Smooth muscle cell (in vitro differentiated cells): ENCODE measurements around the gene KRTAP19-2. TPM values are rescaled to one million over a fixed set of nuclear protein-coding genes. Genes with fewer than 3 reads are reported as not detected.
A peak's percentile ranks its signal among the peaks of the same experiment; 100 is the strongest.

Experiments used
- DNase-seq: peaks from one replicate; lab custom pipeline; 2025; ENCODE audit not compliant: unreplicated experiment; lab: John Stamatoyannopoulos, UW
- H2AFZ ChIP-seq: fragments of 200-600 bp; sonication (generic); 2 replicates; pipeline ENCODE4 v1.6.0; 2016; ENCODE audit warnings: antibody characterized with exemption, low read depth, mild to moderate bottlenecking
- H3F3A ChIP-seq: fragments of 200-600 bp; sonication (generic); 2 replicates; pipeline ENCODE4 v1.6.0; 2017; ENCODE audit warnings: antibody characterized with exemption, low read depth
- H3K27ac ChIP-seq: fragments of 200-600 bp; sonication (generic); 2 replicates; pipeline ENCODE4 v1.5.1; 2016; ENCODE audit warnings: low read depth, mild to moderate bottlenecking
- H3K27me3 ChIP-seq: fragments of 200-600 bp; sonication (generic); 2 replicates; pipeline ENCODE4 v1.6.1; 2016; ENCODE audit warnings: low read depth, mild to moderate bottlenecking
- H3K36me3 ChIP-seq: fragments of 200-600 bp; sonication (generic); 2 replicates; pipeline ENCODE4 v1.5.1; 2016; ENCODE audit warnings: low read depth
- H3K4me1 ChIP-seq: fragments of 200-600 bp; sonication (generic); 2 replicates; pipeline ENCODE4 v1.5.1; 2016; ENCODE audit warnings: low read depth
- H3K4me2 ChIP-seq: fragments of 200-600 bp; sonication (generic); 2 replicates; pipeline ENCODE4 v1.6.0; 2016; ENCODE audit warnings: mild to moderate bottlenecking
- H3K4me3 ChIP-seq: fragments of 200-600 bp; sonication (generic); 2 replicates; pipeline ENCODE4 v1.5.1; 2016; ENCODE audit warnings: mild to moderate bottlenecking
- H3K79me2 ChIP-seq: fragments of 200-600 bp; sonication (generic); 2 replicates; pipeline ENCODE4 v1.6.0; 2016; ENCODE audit warnings: low read depth, mild to moderate bottlenecking
- H3K9ac ChIP-seq: fragments of 200-600 bp; sonication (generic); 2 replicates; pipeline ENCODE4 v1.6.0; 2016; ENCODE audit warnings: low read depth
- H3K9me3 ChIP-seq: fragments of 200-600 bp; sonication (generic); replicated peaks from 2 replicates; pipeline ENCODE4 v1.5.1; 2016; ENCODE audit warnings: low read depth
- H4K20me1 ChIP-seq: fragments of 200-600 bp; sonication (generic); 2 replicates; pipeline ENCODE4 v1.6.0; 2016; ENCODE audit warnings: low read depth
- WGBS: methylation state at CpG from one replicate; pipeline ENCODE4 v1.1.7; 2016; ENCODE audit warnings: low lambda C conversion rate; 5-methylcytosine and 5-hydroxymethylcytosine counted together
- polyA plus RNA-seq: library from polyadenylated mRNA; unstranded; fragments of >200 nt; fragmentation: Nextera tagmentation; extraction: Ambion mirVana; gene quantifications from 2 replicates; pipeline ENCODE4 v1.2.1, GENCODE V29; 2016
- total RNA-seq: library from RNA; depleted of rRNA; stranded (reverse); fragments of >200 nt; gene quantifications from 2 replicates; pipeline ENCODE4 v1.2.3, GENCODE V29; 2014
- TF ChIP-seq, protein P1 (sequence below): fragments of 200-600 bp; sonication (generic); IDR thresholded peaks from 2 replicates; pipeline ENCODE4 v1.5.1; 2017; ENCODE audit warnings: borderline replicate concordance, mild to moderate bottlenecking, antibody characterized with exemption; ENCODE audit not compliant: insufficient read depth, poor library complexity, severe bottlenecking

KRTAP19-2 gene
- total and polyA plus RNA-seq, 2 experiments from 2014 or later, result not detected

DNA sequence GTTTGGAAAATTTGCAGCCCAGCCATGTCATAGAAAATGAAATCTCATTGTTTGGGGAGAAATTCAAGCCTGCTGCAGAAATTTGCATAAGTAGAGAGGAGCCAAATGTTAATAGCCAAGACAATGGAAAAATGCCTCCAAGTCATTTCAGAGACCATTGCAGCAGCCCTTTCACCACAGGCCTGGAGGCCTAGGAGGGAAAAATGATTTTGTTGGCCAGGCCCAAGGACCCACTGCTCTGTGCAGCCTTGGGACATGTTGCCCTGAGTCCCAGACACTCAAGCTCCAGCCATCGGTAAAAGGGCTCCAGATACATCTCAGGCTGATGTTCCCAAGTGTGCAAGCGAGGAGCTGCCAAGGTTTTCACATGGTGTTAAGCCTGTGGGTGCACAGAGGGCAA is 1.1 kb downstream of the KRTAP19-2 start:
- Histone ChIP-seq H3K4me3 (no peak overlapping the region), H3F3A (no peaks in the 10 kb centered on the region), H3K36me3 (no peaks in the 10 kb centered on the region), H3K4me2 (no peak overlapping the region), H2AFZ (no peak overlapping the region), H3K9ac (no peak overlapping the region), H3K9me3 (no peaks in the 10 kb centered on the region), H3K79me2 (no peaks in the 10 kb centered on the region), H3K27ac (no peak overlapping the region), H4K20me1 (no peaks in the 10 kb centered on the region), H3K4me1 (no peaks in the 10 kb centered on the region), H3K27me3 (no peaks in the 10 kb centered on the region)
- DNase-seq, result no peak
- 73% methylated on average over 2 of the region's 2 CpGs for WGBS
- TF ChIP-seq, protein P1, sequence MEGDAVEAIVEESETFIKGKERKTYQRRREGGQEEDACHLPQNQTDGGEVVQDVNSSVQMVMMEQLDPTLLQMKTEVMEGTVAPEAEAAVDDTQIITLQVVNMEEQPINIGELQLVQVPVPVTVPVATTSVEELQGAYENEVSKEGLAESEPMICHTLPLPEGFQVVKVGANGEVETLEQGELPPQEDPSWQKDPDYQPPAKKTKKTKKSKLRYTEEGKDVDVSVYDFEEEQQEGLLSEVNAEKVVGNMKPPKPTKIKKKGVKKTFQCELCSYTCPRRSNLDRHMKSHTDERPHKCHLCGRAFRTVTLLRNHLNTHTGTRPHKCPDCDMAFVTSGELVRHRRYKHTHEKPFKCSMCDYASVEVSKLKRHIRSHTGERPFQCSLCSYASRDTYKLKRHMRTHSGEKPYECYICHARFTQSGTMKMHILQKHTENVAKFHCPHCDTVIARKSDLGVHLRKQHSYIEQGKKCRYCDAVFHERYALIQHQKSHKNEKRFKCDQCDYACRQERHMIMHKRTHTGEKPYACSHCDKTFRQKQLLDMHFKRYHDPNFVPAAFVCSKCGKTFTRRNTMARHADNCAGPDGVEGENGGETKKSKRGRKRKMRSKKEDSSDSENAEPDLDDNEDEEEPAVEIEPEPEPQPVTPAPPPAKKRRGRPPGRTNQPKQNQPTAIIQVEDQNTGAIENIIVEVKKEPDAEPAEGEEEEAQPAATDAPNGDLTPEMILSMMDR, result no peak

DNA sequence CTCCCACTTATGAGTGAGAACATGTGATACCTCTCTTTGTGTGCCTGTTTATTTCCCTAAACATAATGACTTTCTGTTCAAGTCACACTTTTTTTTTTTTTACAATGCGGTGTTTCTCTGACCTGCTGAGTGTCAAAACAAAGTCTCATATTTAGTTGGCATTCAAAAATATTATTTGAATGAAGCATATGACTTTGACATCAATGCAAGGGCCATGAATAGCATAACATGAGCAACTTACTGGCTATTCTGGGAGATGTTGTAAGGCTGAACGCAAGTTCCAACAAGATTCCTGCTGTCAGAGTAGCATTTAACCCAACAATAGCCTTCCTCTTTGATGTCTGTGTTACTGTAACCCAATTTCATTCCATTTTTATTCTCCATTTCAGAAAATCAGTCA is 5.1 kb downstream of the KRTAP19-2 start:
- no peak overlapping the region for H3K9ac ChIP-seq
- no peaks in the 10 kb centered on the region for H4K20me1 ChIP-seq
- TF ChIP-seq, protein P1, result no peak
- H3K4me3 ChIP-seq, result no peak overlapping the region
- no peaks in the 10 kb centered on the region for H3K9me3 ChIP-seq
- no peak overlapping the region for H3K4me2 ChIP-seq
- DNase-seq, result no peak
- no peaks in the 10 kb centered on the region for H3K36me3 ChIP-seq
- no peak overlapping the region for H2AFZ ChIP-seq
- H3K27me3 ChIP-seq, result no peaks in the 10 kb centered on the region
- H3F3A ChIP-seq, result no peaks in the 10 kb centered on the region
- H3K4me1 ChIP-seq, result no peaks in the 10 kb centered on the region
- no peak overlapping the region for H3K27ac ChIP-seq
- H3K79me2 ChIP-seq, result no peaks in the 10 kb centered on the region
- 71% methylated on average over 2 of the region's 2 CpGs for WGBS

DNA sequence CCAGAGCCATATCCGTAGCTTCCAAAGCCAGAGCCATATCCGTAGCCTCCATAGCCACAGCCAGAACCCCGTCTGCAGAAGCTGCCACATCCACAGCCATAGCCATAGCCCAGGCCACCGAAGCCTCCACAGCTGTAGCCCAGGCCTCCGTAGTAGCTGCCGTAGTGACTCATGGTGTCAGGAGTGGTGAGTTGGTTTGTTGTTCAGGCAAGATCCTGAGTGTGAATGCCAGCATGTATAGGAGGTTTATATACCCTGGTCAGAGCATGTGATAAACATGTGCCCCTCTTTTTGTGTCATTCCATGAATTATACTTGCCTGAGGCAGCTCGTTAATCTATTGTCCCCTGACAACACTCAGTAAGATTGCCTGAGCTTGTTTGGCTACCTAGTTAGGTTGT is 7.1 kb downstream of the KRTAP19-2 start, which contains the start of gene KRTAP19-1:
KRTAP19-1 (minus strand) TSS at position 223 of the 400 bp plus-strand sequence; CDS start at position 173, 50 bp downstream.
- H2AFZ ChIP-seq, result no peak within 1 kb of the TSS
- no peaks in the 10 kb centered on the region for H3K36me3 ChIP-seq
- H3F3A ChIP-seq, result no peaks in the 10 kb centered on the region
- H4K20me1 ChIP-seq, result no peaks in the 10 kb centered on the region
- TF ChIP-seq, protein P1, result no peak
- no peak within 1 kb of the TSS for H3K4me2 ChIP-seq
- DNase-seq, result no peak
- no peaks in the 10 kb centered on the region for H3K79me2 ChIP-seq
- 80% methylated on average over 7 of the region's 7 CpGs for WGBS
- no peak within 1 kb of the TSS for H3K4me3 ChIP-seq
- H3K9ac ChIP-seq, result no peak within 1 kb of the TSS
- no peaks in the 10 kb centered on the region for H3K4me1 ChIP-seq
- H3K27ac ChIP-seq, result no peak within 1 kb of the TSS
- H3K27me3 ChIP-seq, result no peaks in the 10 kb centered on the region
- no peaks in the 10 kb centered on the region for H3K9me3 ChIP-seq

DNA sequence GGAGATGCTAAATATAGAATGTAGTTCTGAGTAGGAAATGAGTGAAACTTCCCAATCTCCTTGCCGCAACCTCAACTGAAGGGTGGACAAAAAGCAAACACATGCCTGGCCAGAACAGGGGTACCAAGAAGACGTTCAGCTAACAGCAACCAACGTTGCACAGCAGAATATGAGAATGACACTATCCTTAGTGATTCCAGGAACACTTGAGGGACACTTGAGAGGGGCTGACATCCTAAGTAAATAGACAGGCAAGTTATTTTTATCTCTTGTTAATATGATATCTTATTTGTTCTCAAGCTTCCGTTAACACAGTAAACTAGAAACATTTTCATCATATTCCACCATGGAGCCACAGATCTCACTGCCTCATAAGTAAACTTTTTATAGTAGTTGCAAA is 8.0 kb downstream of the KRTAP19-2 start:
- Histone ChIP-seq H3F3A (no peaks in the 10 kb centered on the region), H3K9ac (no peak overlapping the region), H3K4me1 (no peaks in the 10 kb centered on the region), H3K36me3 (no peaks in the 10 kb centered on the region), H3K9me3 (no peaks in the 10 kb centered on the region), H3K4me3 (no peak overlapping the region), H3K27me3 (no peaks in the 10 kb centered on the region), H2AFZ (no peak overlapping the region), H3K79me2 (no peaks in the 10 kb centered on the region), H3K4me2 (no peak overlapping the region), H3K27ac (peak overlapping the region; percentile 70), H4K20me1 (no peaks in the 10 kb centered on the region)
- WGBS, result 77% methylated on average over 4 of the region's 4 CpGs
- DNase-seq, result no peak
- TF ChIP-seq, protein P1, result no peak
